A549 (cell line): ENCODE measurements around the gene NHLH1. TPM values are rescaled to one million over a fixed set of nuclear protein-coding genes. Genes with fewer than 3 reads are reported as not detected.
A peak's percentile ranks its signal among the peaks of the same experiment; 100 is the strongest.

Experiments used
- ATAC-seq, 2 experiments: fragments of 200-7000 bp in 1 of 2; fragments of >200 bp in 1 of 2; cut with Nextera tagmentation in 1 of 2; cut with Tn5 transposase in 1 of 2; 3 replicates each; pipeline versions ENCODE4 v1.8.0 to v1.9.1; 2018 to 2020; ENCODE audit warnings: mild to moderate bottlenecking in 1 of 2, moderate library complexity in 1 of 2
- CTCF ChIA-PET: fragments of 300-600 bp; sonication (Branson Sonifier 250); formaldehyde crosslinking; extraction: SDS; loops from one replicate; lab custom pipeline; 2021; ENCODE audit warnings: antibody characterized with exemption, inconsistent platforms; lab: Yijun Ruan, JAX
- POLR2A ChIA-PET: fragments of 350-600 bp; formaldehyde crosslinking; extraction: SDS; loops from one replicate; lab custom pipeline; 2021; ENCODE audit warnings: antibody characterized with exemption, inconsistent platforms; lab: Yijun Ruan, JAX
- DNase-seq, 2 experiments: peaks; one replicate each; pipeline versions ENCODE4 v3.0.0 to v3.0.0-alpha.2; 2011 to 2016; ENCODE audit warnings: low read depth in 1 of 2, low spot score in 1 of 2
- FAIRE-seq: peaks from 2 replicates; lab custom pipeline; 2011; peaks lifted over from hg19 to GRCh38; lab: Jason Lieb, UNC
- H3K27ac ChIP-seq, 2 experiments: fragments of >200 bp; sonication (Bioruptor Twin); formaldehyde crosslinking; 3 replicates each; pipeline ENCODE4 v1.5.1; 2016 to 2017
- H3K4me1 ChIP-seq: fragments of >200 bp; sonication (Bioruptor Twin); formaldehyde crosslinking; 3 replicates; pipeline ENCODE4 v1.6.1; 2016
- H3K4me2 ChIP-seq: fragments of >200 bp; sonication (Bioruptor Twin); formaldehyde crosslinking; 3 replicates; pipeline ENCODE4 v1.6.1; 2016
- H3K4me3 ChIP-seq: fragments of >200 bp; sonication (Bioruptor Twin); formaldehyde crosslinking; 3 replicates; pipeline ENCODE4 v1.5.1; 2016
- H3K9me3 ChIP-seq: fragments of >200 bp; sonication (Bioruptor Twin); formaldehyde crosslinking; 3 replicates; pipeline ENCODE4 v1.6.1; 2016
- BCL3 ChIP-seq: fragments of >200 bp; sonication (Bioruptor Twin); formaldehyde crosslinking; IDR thresholded peaks from 3 replicates; pipeline ENCODE4 v1.6.1; 2016
- CHD2 ChIP-seq: fragments of 150-350 bp; IDR thresholded peaks from 2 replicates; pipeline ENCODE4 v1.6.1; 2014; ENCODE audit warnings: low read length; ENCODE audit not compliant: partially characterized antibody
- CHD4 ChIP-seq: fragments of 200-600 bp; sonication (generic); IDR thresholded peaks from 2 replicates; pipeline ENCODE4 v1.6.1; 2016; ENCODE audit warnings: antibody characterized with exemption, mild to moderate bottlenecking, borderline replicate concordance
- EHMT2 ChIP-seq: fragments of 200-600 bp; sonication (generic); IDR thresholded peaks from 2 replicates; pipeline ENCODE4 v1.6.1; 2016; ENCODE audit warnings: antibody characterized with exemption, low read depth, mild to moderate bottlenecking, moderate library complexity
- EP300 ChIP-seq, 2 experiments: fragments of >200 bp; sonication (Bioruptor Twin); formaldehyde crosslinking; IDR thresholded peaks; 2 replicates in 1 of 2; 3 replicates in 1 of 2; pipeline ENCODE4 v1.6.1; 2016 to 2017
- ESRRA ChIP-seq: fragments of 150-350 bp; IDR thresholded peaks from 2 replicates; pipeline ENCODE4 v1.6.1; 2014; ENCODE audit warnings: mild to moderate bottlenecking, low read length, borderline replicate concordance
- FOSB ChIP-seq: fragments of 250-450 bp; sonication (Bioruptor Pico); IDR thresholded peaks from 2 replicates; pipeline ENCODE4 v1.5.0; 2020; ENCODE audit warnings: mild to moderate bottlenecking, moderate library complexity
- GATA3 ChIP-seq: IDR thresholded peaks from 2 replicates; pipeline ENCODE4 v1.6.1; 2012; ENCODE audit warnings: borderline replicate concordance
- HEYL ChIP-seq: fragments of 250-450 bp; sonication (Bioruptor Pico); IDR thresholded peaks from 2 replicates; pipeline ENCODE4 v1.8.0; 2021; ENCODE audit warnings: mild to moderate bottlenecking, moderate library complexity
- HOXB5 ChIP-seq: fragments of 250-450 bp; sonication (Bioruptor Pico); IDR thresholded peaks from 2 replicates; pipeline ENCODE4 v1.5.0; 2020; ENCODE audit warnings: mild to moderate bottlenecking, moderate library complexity
- JUNB ChIP-seq: fragments of >200 bp; sonication (Bioruptor Twin); formaldehyde crosslinking; IDR thresholded peaks from 2 replicates; pipeline ENCODE4 v1.6.1; 2016
- KDM1A ChIP-seq: fragments of 200-600 bp; sonication (generic); IDR thresholded peaks from 2 replicates; pipeline ENCODE4 v1.6.1; 2016; ENCODE audit warnings: low read depth, mild to moderate bottlenecking
- KDM5A ChIP-seq: fragments of 200-600 bp; sonication (generic); IDR thresholded peaks from 2 replicates; pipeline ENCODE4 v1.6.1; 2016; ENCODE audit warnings: antibody characterized with exemption, mild to moderate bottlenecking
- MAFK ChIP-seq: fragments of 450-650 bp; IDR thresholded peaks from 2 replicates; pipeline ENCODE4 v1.6.1; 2014; ENCODE audit not compliant: partially characterized antibody
- MAX ChIP-seq: IDR thresholded peaks from 2 replicates; pipeline ENCODE4 v1.6.1; 2012
- MAZ ChIP-seq: fragments of 150-350 bp; IDR thresholded peaks from 2 replicates; pipeline ENCODE4 v1.6.1; 2014; ENCODE audit warnings: antibody characterized with exemption, low read depth, low read length, borderline replicate concordance
- NR3C1 ChIP-seq: fragments of >200 bp; sonication (Bioruptor Twin); formaldehyde crosslinking; IDR thresholded peaks from 3 replicates; pipeline ENCODE4 v1.6.1; 2017
- RAD21 ChIP-seq, 2 experiments: fragments of >200 bp in 1 of 2; sonication (Bioruptor Twin) in 1 of 2; formaldehyde crosslinking in 1 of 2; IDR thresholded peaks in 1 of 2; conservative IDR thresholded peaks in 1 of 2; 2 replicates in 1 of 2; 3 replicates in 1 of 2; pipeline ENCODE4 v1.6.1; 2012 to 2018; ENCODE audit warnings: inconsistent platforms in 1 of 2
- ZNF302 ChIP-seq: fragments of 250-450 bp; sonication (Bioruptor Pico); IDR thresholded peaks from 2 replicates; pipeline ENCODE4 v1.9.0; 2021; ENCODE audit warnings: inconsistent platforms, mild to moderate bottlenecking, moderate library complexity
- WGBS: methylation state at CpG from one replicate; pipeline ENCODE4 v1.1.6; 2017; ENCODE audit errors: missing lambda C conversion rate; 5-methylcytosine and 5-hydroxymethylcytosine counted together
- polyA plus RNA-seq, 4 experiments: library from polyadenylated mRNA; depleted of rRNA in 3 of 4; stranded (reverse); fragments of >200 nt; fragmentation: RNase III in 1 of 4; extraction: RNeasy Plus Mini Kit Qiagen cat#74134 plus additional on column Dnase treatment in 1 of 4; gene quantifications; 2 replicates in 3 of 4; 3 replicates in 1 of 4; pipeline ENCODE4 v1.2.3, GENCODE V29; 2011 to 2017
- TF ChIP-seq, protein P1 (sequence below): fragments of 450-650 bp; IDR thresholded peaks from 2 replicates; pipeline ENCODE4 v1.6.1; 2014; ENCODE audit warnings: antibody characterized with exemption
- TF ChIP-seq, protein P2 (sequence below): IDR thresholded peaks from 2 replicates; pipeline ENCODE4 v1.6.1; 2012; ENCODE audit warnings: low read depth, borderline replicate concordance
- TF ChIP-seq, protein P3 (sequence below): fragments of >200 bp; sonication (Bioruptor Twin); formaldehyde crosslinking; IDR thresholded peaks from 3 replicates; pipeline ENCODE4 v1.5.1; 2016

The NHLH1 gene
- polyA plus RNA-seq, 2 of the 4 experiments (the other 2 are of a cell fraction) = 0.34 to 0.63 TPM

GRCh38 chr1:160407839-160408801, 41.2 kb downstream of the NHLH1 start:
- POLR2A ChIA-PET = no interaction called here
- no peak for FAIRE-seq

DNA sequence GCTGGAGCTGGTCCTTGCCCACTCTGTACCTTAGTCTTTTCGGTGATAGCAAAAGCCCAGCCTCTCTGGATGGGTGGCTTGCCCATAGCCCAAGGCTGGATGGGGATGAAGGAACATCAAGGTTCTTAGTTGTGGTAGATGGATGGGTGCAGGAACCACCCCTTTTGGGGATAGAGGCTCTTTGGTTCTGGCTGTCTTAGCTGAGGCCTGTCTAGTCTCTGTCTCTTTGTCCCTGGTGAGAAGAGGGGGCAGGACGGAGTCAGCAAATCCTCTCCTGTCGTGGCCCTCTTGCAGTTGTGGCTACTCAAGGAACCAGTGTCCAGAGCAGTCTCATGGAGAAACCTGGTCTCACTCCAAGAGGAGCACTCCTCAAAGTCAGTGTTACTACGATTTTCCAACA, 42.0 kb downstream of the NHLH1 start:
- ChIA-PET POLR2A (no interaction called here), CTCF (interaction anchor here (0.7 to 2.9 kb wide), 6 partner anchors 8 to 199 kb away, joined by 3 to 13 read pairs (median 4); no protein-coding TSS in a partner anchor)
- Histone ChIP-seq H3K4me1 (peaks cover 19% of the 10 kb centered on the region; the same call in 2 of the 3 replicates), H3K9me3 (no peaks in the 10 kb centered on the region), H3K27ac (0 out of 6 replicates have a peak overlapping the region, but pooled peaks of 1 of the 2 experiments have one; percentile 7), H3K4me2 (peak overlapping the region; percentile 45; the same call in 1 of the 3 replicates), H3K4me3 (no peak overlapping the region)
- DNase-seq (no peak), FAIRE-seq (no peak), ATAC-seq (no peak)
- TF ChIP-seq NR3C1 = no peak
- no peak for TF ChIP-seq MAZ
- no peak for TF ChIP-seq MAFK
- TF ChIP-seq KDM5A = no peak
- no peak for TF ChIP-seq FOSB (CRISPR knock-in tag)
- TF ChIP-seq BCL3 = no peak
- no peak for TF ChIP-seq JUNB
- TF ChIP-seq EHMT2 = no peak
- TF ChIP-seq, protein P1, sequence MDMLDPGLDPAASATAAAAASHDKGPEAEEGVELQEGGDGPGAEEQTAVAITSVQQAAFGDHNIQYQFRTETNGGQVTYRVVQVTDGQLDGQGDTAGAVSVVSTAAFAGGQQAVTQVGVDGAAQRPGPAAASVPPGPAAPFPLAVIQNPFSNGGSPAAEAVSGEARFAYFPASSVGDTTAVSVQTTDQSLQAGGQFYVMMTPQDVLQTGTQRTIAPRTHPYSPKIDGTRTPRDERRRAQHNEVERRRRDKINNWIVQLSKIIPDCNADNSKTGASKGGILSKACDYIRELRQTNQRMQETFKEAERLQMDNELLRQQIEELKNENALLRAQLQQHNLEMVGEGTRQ = no peak
- TF ChIP-seq GATA3 = no peak
- TF ChIP-seq, protein P2, sequence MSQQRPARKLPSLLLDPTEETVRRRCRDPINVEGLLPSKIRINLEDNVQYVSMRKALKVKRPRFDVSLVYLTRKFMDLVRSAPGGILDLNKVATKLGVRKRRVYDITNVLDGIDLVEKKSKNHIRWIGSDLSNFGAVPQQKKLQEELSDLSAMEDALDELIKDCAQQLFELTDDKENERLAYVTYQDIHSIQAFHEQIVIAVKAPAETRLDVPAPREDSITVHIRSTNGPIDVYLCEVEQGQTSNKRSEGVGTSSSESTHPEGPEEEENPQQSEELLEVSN = no peak
- TF ChIP-seq HEYL = no peak
- TF ChIP-seq HOXB5 (CRISPR knock-in tag) = no peak
- no peak for TF ChIP-seq ESRRA
- TF ChIP-seq CHD2 = no peak
- no peak for TF ChIP-seq KDM1A
- no peak for TF ChIP-seq EP300 (IDR thresholded peaks at IDR 0.05)
- no peak for TF ChIP-seq MAX
- TF ChIP-seq CHD4 = no peak
- no peak for TF ChIP-seq RAD21 (conservative IDR thresholded peaks at IDR 0.05 in 1 of 2, IDR thresholded peaks at IDR 0.05 in 1 of 2)
- 70% methylated on average over 4 of the region's 4 CpGs for WGBS

More at GRCh38 chr1:160407839-160408801, 41.2 kb downstream of the NHLH1 start:
- TF ChIP-seq NR3C1 = no peak
- TF ChIP-seq ZNF302 (CRISPR knock-in tag) = no peak
- TF ChIP-seq, protein P3, sequence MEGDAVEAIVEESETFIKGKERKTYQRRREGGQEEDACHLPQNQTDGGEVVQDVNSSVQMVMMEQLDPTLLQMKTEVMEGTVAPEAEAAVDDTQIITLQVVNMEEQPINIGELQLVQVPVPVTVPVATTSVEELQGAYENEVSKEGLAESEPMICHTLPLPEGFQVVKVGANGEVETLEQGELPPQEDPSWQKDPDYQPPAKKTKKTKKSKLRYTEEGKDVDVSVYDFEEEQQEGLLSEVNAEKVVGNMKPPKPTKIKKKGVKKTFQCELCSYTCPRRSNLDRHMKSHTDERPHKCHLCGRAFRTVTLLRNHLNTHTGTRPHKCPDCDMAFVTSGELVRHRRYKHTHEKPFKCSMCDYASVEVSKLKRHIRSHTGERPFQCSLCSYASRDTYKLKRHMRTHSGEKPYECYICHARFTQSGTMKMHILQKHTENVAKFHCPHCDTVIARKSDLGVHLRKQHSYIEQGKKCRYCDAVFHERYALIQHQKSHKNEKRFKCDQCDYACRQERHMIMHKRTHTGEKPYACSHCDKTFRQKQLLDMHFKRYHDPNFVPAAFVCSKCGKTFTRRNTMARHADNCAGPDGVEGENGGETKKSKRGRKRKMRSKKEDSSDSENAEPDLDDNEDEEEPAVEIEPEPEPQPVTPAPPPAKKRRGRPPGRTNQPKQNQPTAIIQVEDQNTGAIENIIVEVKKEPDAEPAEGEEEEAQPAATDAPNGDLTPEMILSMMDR = no peak
- ATAC-seq (peak in 1 of 2 experiments; percentile 39; a peak in 2 of 6 replicates), DNase-seq (no peak)
- CTCF ChIA-PET = interaction anchor here (0.6 to 2.9 kb wide), 11 partner anchors 8 to 549 kb away, joined by 3 to 13 read pairs (median 3); no protein-coding TSS in a partner anchor
- H3K9me3 ChIP-seq = no peaks in the 10 kb centered on the region
- H3K4me3 ChIP-seq = no peak overlapping the region
- H3K27ac ChIP-seq = peak overlapping the region in 1 of 2 experiments; percentile 28; a peak in 2 of 6 replicates
- WGBS = 61% methylated on average over 11 of the region's 12 CpGs
- peaks cover 19% of the 10 kb centered on the region; the same call in 2 of the 3 replicates for H3K4me1 ChIP-seq
- peak overlapping the region; percentile 45 for H3K4me2 ChIP-seq
